Measurements from ENCODE around the gene TF. TPM values are rescaled to one million over a fixed set of nuclear protein-coding genes. Genes with fewer than 3 reads are reported as not detected.

The TF gene
- total RNA-seq, 1 donor from 2014 or later, result 2.3 TPM

DNA sequence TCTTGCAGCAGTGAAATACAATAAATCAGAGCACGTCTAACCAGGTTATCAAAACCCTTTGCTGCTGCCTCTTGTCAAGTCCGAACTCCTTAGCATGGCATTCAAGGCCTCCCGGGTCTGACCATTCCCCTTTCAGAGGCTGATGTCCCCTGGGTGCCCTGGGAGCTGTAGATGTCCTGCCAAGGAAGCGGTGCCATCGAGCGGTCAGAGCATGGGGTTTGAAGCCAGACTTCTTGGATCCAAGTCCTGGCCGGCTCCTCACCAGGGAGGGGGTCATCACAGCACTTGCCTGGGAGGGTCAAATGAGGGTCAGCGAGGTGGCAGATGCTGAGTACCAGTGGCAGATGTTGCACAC, 496 bp downstream of the TF start:
- no peak for DNase-seq (ENCODE audit: extremely low spot score, unreplicated experiment)
- Mint-ChIP-seq H3K4me3 (no peak overlapping the region), H3K36me3 (no peaks in the 10 kb centered on the region), H3K9me3 (no peaks in the 10 kb centered on the region), H3K27me3 (no peaks in the 10 kb centered on the region), H3K27ac (no peak overlapping the region), H3K4me1 (ENCODE audit: unreplicated experiment) (peaks cover 14% of the 10 kb centered on the region)
- TF ChIP-seq, protein P1, sequence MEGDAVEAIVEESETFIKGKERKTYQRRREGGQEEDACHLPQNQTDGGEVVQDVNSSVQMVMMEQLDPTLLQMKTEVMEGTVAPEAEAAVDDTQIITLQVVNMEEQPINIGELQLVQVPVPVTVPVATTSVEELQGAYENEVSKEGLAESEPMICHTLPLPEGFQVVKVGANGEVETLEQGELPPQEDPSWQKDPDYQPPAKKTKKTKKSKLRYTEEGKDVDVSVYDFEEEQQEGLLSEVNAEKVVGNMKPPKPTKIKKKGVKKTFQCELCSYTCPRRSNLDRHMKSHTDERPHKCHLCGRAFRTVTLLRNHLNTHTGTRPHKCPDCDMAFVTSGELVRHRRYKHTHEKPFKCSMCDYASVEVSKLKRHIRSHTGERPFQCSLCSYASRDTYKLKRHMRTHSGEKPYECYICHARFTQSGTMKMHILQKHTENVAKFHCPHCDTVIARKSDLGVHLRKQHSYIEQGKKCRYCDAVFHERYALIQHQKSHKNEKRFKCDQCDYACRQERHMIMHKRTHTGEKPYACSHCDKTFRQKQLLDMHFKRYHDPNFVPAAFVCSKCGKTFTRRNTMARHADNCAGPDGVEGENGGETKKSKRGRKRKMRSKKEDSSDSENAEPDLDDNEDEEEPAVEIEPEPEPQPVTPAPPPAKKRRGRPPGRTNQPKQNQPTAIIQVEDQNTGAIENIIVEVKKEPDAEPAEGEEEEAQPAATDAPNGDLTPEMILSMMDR (conservative IDR thresholded peaks at IDR 0.05), result no peak

DNA sequence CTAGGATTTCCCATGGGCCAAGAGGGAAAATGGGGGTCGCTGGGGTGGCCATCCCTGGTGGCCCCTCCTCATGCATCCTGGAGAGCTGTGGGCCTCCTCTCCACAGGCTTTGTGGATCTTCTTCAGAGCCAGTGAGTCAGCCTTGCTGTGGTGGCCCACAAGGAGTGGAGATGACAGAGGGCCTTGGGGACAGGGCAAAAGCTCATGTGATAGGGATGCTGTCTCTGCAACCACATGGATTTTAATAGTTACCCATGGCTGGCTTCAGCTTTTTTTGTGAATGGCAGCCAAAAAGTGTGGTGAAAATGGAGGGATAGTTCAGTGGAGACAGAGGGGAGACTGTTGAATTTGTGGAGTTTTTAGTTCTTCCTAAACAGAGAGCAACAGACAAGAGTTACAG, 1.2 kb downstream of the TF start:
- Mint-ChIP-seq H3K27me3 (no peaks in the 10 kb centered on the region), H3K27ac (no peak overlapping the region), H3K4me1 (ENCODE audit: unreplicated experiment) (peaks cover 10% of the 10 kb centered on the region), H3K4me3 (no peak overlapping the region), H3K36me3 (no peaks in the 10 kb centered on the region), H3K9me3 (no peaks in the 10 kb centered on the region)
- TF ChIP-seq, protein P1 (conservative IDR thresholded peaks at IDR 0.05), result no peak
- no peak for DNase-seq (ENCODE audit: extremely low spot score, unreplicated experiment)

DNA sequence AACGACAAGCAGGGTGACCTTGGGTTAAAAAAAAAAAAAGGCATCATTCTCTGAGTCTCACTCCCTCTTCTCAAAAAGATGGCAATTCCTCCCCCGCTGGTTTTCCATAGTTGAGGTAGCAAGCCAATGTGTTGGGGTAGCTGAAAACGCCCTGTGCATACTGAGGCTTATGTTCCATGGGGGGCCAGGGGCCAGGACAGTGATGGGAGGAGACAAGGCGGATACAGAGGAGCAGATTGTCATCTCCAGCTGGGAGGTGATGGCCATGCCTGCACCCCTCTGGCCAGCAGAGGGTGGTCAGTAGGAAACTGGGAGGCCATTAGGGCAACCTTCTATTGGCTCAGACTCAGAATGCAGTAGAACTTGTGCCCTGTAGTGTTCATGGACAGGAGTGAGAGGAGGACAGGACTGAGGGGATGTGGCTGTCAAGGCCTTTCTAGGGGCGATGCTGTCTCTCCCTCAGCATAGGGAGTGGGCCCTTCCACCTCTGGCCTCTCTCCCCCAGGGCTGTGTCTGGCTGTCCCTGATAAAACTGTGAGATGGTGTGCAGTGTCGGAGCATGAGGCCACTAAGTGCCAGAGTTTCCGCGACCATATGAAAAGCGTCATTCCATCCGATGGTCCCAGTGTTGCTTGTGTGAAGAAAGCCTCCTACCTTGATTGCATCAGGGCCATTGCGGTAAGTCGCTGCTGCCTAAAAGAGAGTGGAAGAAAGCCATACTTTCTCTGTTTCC, 1.9 kb downstream of the TF start:
- H3K27me3 Mint-ChIP-seq, result no peaks in the 10 kb centered on the region
- TF ChIP-seq, protein P1 (conservative IDR thresholded peaks at IDR 0.05), result no peak
- no peaks in the 10 kb centered on the region for H3K9me3 Mint-ChIP-seq
- H3K27ac Mint-ChIP-seq, result no peak overlapping the region
- no peaks in the 10 kb centered on the region for H3K36me3 Mint-ChIP-seq
- peaks cover 4% of the 10 kb centered on the region for H3K4me1 Mint-ChIP-seq (ENCODE audit: unreplicated experiment)
- H3K4me3 Mint-ChIP-seq, result no peak overlapping the region
- no peak for DNase-seq (ENCODE audit: extremely low spot score, unreplicated experiment)

DNA sequence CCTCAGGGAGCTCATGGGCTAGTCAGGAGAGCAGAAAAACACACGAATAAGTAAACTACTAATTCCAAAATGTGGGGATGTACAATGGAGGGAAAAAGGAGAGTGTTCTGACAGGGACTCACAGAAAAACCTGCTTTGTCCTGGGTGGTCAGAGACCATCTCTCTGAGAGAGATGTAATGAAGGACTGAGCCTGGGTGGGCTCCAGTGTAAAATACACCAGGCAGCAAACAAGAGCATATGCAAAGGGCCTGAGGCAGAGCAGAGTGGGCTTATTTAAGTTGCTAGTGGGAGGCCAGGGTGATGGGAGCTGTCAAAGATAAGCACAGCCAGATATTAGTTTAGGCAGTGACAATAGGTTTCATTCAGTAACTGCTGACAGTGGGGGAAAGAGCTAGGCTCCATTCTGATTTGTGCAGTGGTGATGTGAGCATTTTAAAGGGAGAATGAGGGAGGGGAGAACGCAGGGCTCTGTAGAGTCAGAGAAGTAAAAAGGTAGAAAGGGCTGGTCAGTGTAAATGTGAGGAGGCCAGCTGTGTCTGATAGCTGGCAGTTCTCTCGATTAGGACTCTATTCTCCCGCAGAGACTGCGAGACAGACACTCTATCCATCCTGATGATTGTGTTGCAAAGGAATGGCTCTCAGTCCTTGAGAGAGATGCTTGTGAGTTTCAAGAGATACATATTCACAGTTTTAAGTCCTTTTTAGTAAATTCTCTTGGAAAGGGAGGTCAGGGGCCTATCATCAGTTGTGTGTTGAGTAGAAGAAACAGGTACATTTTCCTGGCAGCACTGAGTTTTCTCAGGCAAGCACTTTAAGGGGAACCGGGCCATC, 3.5 kb downstream of the TF start:
- no peaks in the 10 kb centered on the region for H3K4me1 Mint-ChIP-seq (ENCODE audit: unreplicated experiment)
- no peaks in the 10 kb centered on the region for H3K27me3 Mint-ChIP-seq
- TF ChIP-seq, protein P1 (conservative IDR thresholded peaks at IDR 0.05), result no peak
- H3K4me3 Mint-ChIP-seq, result no peak overlapping the region
- H3K36me3 Mint-ChIP-seq, result no peaks in the 10 kb centered on the region
- H3K27ac Mint-ChIP-seq, result no peak overlapping the region
- DNase-seq (ENCODE audit: extremely low spot score, unreplicated experiment), result no peak
- H3K9me3 Mint-ChIP-seq, result no peaks in the 10 kb centered on the region

DNA sequence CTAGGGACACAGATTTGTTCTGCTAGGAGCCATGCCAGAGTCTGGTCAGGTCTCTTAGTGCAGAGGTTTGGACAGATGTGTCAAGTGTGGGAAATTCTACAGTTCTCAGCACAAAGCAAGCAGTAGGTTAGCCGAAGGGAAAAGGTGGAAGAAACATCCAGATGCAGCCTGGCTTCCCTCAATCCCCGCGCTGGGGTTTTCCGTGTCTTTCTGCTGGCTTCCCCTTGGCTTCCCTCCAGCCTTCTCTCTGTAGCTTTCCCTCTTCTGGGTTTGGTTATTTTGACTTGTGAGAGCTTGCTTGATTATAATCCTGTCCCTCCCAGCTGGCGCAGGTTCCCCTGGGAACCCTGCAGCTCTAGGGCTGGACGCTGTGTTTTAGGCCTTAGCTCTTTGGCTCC, 4.1 kb downstream of the TF start:
- no peaks in the 10 kb centered on the region for H3K4me1 Mint-ChIP-seq (ENCODE audit: unreplicated experiment)

More for the DNA sequence above, 4.1 kb downstream of the TF start:
- Mint-ChIP-seq H3K36me3 (no peaks in the 10 kb centered on the region), H3K4me3 (no peak overlapping the region), H3K27ac (no peak overlapping the region), H3K27me3 (no peaks in the 10 kb centered on the region), H3K9me3 (no peaks in the 10 kb centered on the region)
- TF ChIP-seq, protein P1 (conservative IDR thresholded peaks at IDR 0.05), result no peak
- DNase-seq (ENCODE audit: extremely low spot score, unreplicated experiment), result no peak
